ENCODE results near the gene TYW1.
"Not testable (repeated sequence)": the region's sequence is repeated elsewhere in the genome, so short reads cannot be mapped to it uniquely, and the experiment has no call there.

Gene TYW1

DNA sequence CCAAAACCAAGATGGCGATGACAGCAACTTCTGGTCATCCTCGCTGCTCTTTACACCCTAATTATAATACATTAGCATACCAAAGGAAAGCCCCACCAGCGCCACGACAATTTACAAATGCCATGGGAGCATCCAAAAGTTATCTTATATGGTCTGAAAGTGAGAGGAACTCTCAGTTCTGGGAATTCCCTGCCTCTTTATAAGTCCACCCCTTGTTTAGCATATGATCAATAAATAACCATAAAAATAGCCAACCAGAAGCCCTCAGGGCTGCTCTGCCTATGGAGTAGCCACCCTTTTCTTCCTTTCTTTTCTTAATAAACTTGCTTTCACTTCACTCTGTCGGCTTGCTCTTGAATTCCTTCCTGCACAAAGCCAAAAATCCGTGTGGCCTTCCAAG lies 262.7 kb downstream of the TYW1 start:
- not testable (repeated sequence) for DNase-seq

DNA sequence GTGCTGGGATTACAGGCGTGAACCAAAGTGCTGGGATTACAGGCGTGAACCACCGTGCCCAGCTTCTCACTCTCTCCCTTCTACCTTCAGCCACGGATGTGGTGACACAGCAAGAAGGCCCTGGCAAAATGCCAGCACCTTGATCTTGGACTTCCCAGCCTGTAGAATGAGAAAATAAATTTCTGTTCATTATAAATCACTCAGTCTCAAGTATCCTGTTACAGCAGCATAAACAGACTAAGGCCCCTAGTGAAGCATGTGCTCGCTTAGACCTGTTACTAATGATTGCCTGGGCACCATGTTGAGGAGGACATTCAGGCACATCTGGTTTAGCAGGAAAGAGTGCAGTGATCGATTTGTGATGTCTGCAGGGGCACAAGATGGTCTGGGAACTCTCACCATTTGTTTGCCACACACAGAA lies 263.5 kb downstream of the TYW1 start:
- DNase-seq, result not testable (repeated sequence)

DNA sequence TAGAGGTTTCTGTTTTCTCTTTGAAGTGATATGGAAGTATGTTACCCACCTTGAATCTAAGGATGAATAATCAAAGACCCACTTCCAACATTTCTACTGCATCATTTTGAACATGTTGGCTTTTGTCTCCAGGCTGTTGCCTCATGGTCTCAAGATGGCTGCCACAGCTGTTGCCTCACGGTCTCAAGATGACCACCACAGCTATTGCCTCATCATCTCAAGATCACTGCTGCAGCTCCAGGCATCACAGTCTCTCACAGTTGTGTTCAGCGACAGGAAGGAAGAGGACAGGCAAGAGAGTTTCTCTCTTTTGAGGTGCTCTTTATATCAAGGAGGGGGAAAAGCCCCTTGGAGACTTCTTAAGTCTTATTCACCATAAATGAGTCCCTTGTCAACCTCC lies 267.4 kb downstream of the TYW1 start:
- DNase-seq, result peak; percentile 21

DNA sequence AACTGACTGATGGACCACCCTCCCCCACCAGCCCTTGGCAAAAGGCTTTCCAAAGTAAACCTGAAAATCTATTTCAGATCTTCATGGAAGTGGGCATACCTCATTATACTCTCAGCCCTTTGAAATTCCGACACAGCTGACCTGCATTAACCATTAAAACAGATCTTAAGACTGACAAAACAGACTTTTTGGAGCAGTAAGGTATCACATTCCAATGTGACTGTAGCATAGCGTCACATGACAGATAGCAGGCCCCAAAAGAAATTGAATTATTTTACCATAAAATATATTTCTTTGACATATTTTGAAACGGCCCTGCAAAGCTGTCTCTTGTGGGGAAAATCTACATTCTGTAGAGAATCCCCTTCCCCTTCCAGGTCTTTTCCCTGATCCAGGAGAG lies 269.4 kb downstream of the TYW1 start:
- not testable (repeated sequence) for DNase-seq

DNA sequence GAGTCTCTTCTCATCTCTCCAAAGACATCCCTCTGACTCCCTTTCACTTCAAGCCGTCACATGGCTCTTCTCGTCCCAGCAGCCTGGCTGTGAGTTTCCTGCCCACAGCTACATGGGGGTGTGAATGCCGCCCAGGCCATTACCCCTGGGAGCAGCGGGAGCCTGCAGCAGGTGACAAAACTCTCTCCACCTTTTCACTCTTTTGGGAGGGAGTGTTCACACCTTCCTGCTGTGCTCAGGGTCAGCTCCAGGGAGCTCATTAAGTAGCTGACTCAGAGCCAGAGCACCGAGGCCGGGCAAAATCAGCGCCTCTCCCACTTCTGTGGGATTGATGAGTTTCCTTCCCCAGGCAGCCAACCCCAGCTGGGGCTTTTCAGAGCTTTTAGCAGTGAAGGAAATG lies 271.3 kb downstream of the TYW1 start:
- no peak for DNase-seq

DNA sequence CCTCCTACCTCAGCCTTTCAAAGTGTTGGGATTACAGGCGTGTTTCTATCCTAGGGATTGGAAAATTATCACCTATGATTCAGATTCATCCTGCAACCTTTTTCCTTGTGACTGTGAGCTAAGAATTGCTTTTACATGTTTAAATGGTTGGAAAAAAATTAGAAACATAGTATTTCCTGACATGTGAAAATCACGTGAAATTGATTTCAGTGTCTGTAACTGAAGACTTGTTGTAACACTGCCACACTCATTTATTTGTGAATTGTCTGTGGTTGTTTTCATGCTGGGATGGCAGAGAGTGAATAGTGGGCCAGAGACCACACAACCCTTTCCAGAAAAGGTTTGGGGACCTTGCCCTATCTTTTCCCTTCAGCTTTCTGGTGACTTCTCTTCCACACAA lies 273.3 kb downstream of the TYW1 start:
- DNase-seq, result not testable (repeated sequence)
